ENCODE results near the gene GRIK5.

DNA sequence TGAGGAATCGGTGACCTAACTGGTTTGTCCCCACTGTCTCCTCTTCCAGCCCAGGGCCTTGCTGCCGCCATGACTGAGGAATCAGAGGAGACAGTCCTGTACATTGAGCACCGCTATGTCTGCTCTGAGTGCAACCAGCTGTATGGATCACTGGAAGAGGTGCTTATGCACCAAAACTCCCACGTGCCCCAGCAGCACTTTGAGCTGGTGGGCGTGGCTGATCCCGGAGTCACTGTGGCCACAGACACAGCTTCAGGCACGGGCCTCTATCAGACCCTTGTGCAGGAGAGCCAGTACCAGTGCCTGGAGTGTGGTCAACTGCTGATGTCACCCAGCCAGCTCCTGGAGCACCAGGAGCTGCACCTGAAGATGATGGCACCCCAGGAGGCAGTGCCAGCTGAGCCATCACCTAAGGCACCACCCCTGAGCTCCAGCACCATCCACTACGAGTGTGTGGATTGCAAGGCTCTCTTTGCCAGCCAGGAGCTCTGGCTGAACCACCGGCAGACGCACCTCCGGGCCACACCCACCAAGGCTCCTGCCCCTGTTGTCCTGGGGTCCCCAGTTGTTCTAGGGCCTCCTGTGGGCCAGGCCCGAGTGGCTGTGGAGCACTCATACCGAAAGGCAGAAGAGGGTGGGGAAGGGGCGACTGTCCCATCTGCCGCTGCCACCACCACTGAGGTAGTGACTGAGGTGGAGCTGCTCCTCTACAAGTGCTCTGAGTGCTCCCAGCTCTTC, 8.7 kb upstream of the GRIK5 start:
- no peak for TF ChIP-seq GATA3 (IDR thresholded peaks at IDR 0.05; ENCODE audit: low read depth, low read length)
- no peak for TF ChIP-seq GATA2 (IDR thresholded peaks at IDR 0.05; ENCODE audit: low read depth, low read length)

Measured in SH-SY5Y (cell line).